ENCODE measurements around the gene NPAS3.

DNA sequence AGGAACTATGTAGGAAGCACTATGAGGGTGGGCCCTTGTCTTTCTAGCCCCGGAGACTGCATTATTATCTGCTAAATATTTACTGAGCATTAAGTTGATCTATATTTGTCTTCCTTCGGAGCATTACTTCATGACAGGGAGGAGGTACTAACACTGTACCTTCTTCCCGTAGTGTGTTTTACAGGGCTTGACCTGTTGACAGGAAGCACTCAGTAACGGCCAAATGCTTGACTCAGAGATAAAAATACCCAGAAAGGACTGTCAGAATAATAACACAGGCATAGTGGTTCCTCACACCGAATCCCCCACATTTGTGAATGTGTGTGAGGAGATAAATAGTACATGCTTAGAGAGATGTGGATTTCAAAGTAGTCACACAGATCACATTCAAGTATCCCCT is 545.6 kb downstream of the NPAS3 start:
- TF ChIP-seq NR2F2 (IDR thresholded peaks at IDR 0.05) (no peak), YY1 (IDR thresholded peaks at IDR 0.05) (no peak), SP1 (IDR thresholded peaks at IDR 0.05) (no peak)

Data from liver (tissue), 2 donors.